D721Med (cell line): Measurements from ENCODE around the gene VAT1L.
"Not testable (repeated sequence)": the region's sequence is repeated elsewhere in the genome, so short reads cannot be mapped to it uniquely, and the experiment has no call there.

Source experiments
- DNase-seq: peaks from one replicate; pipeline ENCODE4 v3.0.0; 2011; ENCODE audit warnings: low spot score; ENCODE audit not compliant: insufficient read length
- FAIRE-seq: peaks from 2 replicates; lab custom pipeline; 2011; peaks lifted over from hg19 to GRCh38; lab: Jason Lieb, UNC
- TF ChIP-seq, protein P1 (sequence below): IDR thresholded peaks from 2 replicates; pipeline ENCODE4 v1.5.1; 2012; ENCODE audit warnings: mild to moderate bottlenecking, control low read depth; ENCODE audit not compliant: insufficient read depth; ENCODE audit errors: missing control alignments

Gene VAT1L

DNA sequence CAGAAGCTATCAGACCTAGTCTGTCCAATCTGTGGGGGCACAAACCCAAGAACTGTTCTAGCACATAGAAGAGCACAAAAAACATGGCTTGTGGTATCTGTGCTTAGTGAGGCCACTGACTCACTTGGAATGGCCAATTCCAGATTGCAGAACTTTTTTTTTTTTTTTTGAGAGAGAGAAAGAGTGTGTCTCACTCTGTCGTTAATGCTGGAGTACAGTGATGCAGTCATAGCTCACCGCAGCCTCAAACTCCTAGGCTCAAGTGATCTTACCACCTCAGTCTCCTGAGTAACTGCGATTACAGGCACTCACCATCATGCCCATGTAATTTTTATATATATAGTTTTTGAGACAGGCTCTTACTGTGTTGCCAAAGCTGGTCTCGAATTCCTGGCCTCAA is 156.8 kb downstream of the VAT1L start:
- DNase-seq (no peak), FAIRE-seq (no peak)
- TF ChIP-seq, protein P1, sequence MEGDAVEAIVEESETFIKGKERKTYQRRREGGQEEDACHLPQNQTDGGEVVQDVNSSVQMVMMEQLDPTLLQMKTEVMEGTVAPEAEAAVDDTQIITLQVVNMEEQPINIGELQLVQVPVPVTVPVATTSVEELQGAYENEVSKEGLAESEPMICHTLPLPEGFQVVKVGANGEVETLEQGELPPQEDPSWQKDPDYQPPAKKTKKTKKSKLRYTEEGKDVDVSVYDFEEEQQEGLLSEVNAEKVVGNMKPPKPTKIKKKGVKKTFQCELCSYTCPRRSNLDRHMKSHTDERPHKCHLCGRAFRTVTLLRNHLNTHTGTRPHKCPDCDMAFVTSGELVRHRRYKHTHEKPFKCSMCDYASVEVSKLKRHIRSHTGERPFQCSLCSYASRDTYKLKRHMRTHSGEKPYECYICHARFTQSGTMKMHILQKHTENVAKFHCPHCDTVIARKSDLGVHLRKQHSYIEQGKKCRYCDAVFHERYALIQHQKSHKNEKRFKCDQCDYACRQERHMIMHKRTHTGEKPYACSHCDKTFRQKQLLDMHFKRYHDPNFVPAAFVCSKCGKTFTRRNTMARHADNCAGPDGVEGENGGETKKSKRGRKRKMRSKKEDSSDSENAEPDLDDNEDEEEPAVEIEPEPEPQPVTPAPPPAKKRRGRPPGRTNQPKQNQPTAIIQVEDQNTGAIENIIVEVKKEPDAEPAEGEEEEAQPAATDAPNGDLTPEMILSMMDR = no peak

DNA sequence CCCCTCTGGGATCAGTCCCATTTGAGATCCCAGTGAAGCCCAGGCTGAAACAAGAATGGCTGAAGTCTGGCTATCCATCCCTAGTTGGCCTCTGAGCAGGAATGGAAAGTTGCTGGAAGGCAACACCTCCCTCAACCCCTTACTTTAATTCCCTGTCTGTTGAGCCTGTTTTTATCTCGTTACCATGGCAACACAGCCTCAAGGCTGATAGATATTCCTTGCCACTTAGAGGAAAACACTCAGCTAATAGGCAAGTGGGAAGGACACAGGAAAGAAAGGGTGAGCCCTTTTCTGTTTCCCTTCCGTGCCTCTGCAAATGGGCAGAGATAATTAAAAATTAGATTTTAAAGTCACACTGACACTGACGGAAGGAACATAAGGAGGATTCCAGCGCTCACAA is 158.5 kb downstream of the VAT1L start:
- FAIRE-seq = no peak
- no peak for DNase-seq
- TF ChIP-seq, protein P1 = no peak

DNA sequence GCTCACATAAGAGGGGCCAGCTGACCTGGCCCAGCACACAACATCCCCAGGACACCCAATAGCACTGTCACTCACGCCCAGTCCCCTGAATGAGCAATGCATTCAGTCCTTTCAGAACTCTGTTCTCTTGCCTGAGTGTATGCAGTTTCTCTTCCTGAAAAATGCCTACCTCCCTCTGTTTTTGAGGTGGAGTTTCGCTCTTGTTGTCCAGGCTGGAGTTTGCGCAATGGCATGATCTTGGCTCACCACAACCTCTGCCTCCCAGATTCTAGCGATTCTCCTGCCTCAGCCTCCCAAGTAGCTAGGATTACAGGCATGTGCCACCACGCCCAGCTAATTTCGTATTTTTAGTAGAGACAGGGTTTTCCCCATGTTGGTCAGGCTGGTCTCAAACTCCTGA is 159.2 kb downstream of the VAT1L start:
- not testable (repeated sequence) for FAIRE-seq, DNase-seq

DNA sequence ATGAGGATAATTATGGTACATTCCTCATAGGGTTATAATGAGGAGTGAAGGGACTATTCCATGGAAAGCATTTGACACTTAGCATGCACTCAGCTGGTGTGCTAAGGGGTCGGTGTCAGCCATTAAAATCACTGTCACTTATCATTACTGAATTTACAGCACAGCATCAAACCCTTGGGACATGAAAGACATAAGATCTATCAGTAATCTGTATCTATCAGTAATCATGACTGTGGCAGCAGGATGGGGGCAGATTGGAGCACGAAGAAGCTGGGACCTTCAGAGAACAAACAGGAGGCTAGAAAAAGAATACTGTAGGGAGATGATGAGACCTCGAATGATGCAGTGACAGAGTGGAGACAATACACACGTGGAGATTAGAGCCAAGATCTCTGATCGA is 160.5 kb downstream of the VAT1L start:
- TF ChIP-seq, protein P1 = no peak
- no peak for FAIRE-seq
- no peak for DNase-seq

DNA sequence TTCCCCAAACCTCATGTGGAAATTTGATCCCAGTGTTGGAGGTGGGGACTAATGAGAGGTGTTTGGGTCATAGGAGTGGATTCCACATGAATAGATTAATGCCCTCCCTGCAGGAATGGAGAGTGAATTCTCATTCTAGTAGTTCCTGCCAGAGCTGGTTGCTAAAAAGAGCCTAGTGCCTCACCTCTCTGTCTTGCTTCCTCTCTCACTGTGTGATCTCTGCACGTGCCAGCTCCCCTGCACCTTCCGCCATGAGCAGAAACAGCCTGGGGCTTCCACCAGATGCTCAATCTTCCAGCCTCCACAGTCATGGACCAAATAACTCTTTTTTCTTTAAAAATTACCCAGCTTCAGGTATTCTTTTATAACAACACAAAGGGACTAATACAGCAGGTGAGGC is 161.1 kb downstream of the VAT1L start:
- DNase-seq = no peak
- FAIRE-seq = no peak
- TF ChIP-seq, protein P1 = no peak

DNA sequence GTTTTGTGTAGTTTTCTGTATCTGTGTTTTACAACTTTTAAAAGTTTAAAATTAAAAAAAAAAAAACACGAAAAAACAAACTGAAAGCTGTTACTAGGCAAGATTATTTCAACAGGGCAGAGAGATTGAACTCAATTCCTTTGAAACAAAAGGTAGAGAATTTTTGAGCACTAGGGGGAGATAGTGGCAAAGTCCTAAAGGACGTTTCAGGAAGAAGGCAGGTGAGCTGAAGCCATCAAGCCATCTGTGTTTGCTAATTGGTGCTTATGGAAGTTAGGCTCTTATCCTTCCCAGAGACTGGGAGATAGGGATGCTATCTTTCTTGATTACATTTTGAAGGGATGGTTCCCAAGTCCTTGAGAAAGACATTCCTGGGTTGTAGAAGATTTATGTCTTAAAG is 163.4 kb downstream of the VAT1L start:
- DNase-seq (no peak), FAIRE-seq (no peak)
- TF ChIP-seq, protein P1 = peak; percentile 59

DNA sequence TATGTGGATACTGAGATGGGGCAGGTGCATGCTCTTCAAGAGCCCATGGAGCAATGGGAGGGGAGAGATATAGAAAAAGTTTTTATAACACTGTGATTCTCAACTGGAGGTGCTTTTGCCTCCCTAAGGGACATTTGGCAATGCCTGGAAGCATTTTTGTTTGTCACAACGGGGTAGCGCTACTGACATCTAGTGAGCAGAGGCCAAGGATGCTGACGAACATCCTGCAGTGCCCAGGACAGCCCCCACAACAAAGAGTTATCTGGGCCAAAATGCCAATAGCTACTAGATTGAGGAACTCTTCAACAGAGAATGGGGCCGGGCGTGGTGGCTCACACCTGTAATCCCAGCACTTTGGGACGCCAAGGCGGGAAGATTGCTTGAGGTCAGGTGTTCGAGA is 166.8 kb downstream of the VAT1L start:
- DNase-seq (no peak), FAIRE-seq (no peak)
- TF ChIP-seq, protein P1 = peak; percentile 24

DNA sequence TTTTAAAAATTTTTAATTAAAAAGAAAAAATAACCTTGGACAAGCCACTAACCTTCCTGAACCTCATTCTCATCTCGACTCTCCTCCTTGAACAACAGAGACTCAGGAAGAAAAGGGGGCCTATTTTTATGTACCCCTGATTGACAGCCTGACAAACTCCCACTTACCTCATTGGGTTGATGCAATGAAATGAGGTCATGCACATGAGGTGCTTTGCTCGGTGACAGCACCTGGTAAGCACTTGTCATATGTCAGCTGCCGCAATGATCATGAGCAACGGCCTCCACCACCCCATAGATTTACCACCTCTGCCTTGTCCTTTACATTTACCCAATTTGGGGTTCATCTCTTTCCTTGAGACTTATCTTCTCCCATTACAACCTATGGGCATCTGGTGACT is 167.9 kb downstream of the VAT1L start:
- TF ChIP-seq, protein P1 = no peak
- DNase-seq = no peak
- no peak for FAIRE-seq
